Glutamatergic neuron (in vitro differentiated cells): ENCODE data around the gene ITPR1. TPM values are rescaled to one million over a fixed set of nuclear protein-coding genes. Genes with fewer than 3 reads are reported as not detected.

Source experiments
- DNase-seq: peaks from one replicate; pipeline ENCODE4 v3.0.0; 2022
- H3K27ac Mint-ChIP-seq: one replicate; pipeline ENCODE4 v1.8.0; 2020; ENCODE audit warnings: mild to moderate bottlenecking, mixed read lengths, inconsistent platforms; ENCODE audit not compliant: unreplicated experiment
- H3K27me3 Mint-ChIP-seq: one replicate; pipeline ENCODE4 v1.8.0; 2020; ENCODE audit warnings: mild to moderate bottlenecking, moderate library complexity, mixed read lengths, inconsistent platforms; ENCODE audit not compliant: unreplicated experiment
- H3K36me3 Mint-ChIP-seq: one replicate; pipeline ENCODE4 v1.8.0; 2020; ENCODE audit warnings: mild to moderate bottlenecking, mixed read lengths, inconsistent platforms; ENCODE audit not compliant: unreplicated experiment
- H3K4me1 Mint-ChIP-seq: one replicate; pipeline ENCODE4 v1.8.0; 2020; ENCODE audit warnings: mild to moderate bottlenecking, low read depth, mixed read lengths, inconsistent platforms; ENCODE audit not compliant: unreplicated experiment
- H3K4me3 Mint-ChIP-seq: one replicate; pipeline ENCODE4 v1.8.0; 2020; ENCODE audit warnings: mild to moderate bottlenecking, mixed read lengths, inconsistent platforms; ENCODE audit not compliant: unreplicated experiment
- H3K9me3 Mint-ChIP-seq: one replicate; pipeline ENCODE4 v1.8.0; 2020; ENCODE audit warnings: mild to moderate bottlenecking, moderate library complexity, mixed read lengths, inconsistent platforms; ENCODE audit not compliant: unreplicated experiment
- total RNA-seq: library from RNA; stranded (reverse); fragmentation: NEBNext Ultra II Directional; extraction: Animal tissue kit (Norgen Biotek cat#: 25700); gene quantifications from one replicate; pipeline ENCODE4 v1.2.1, GENCODE V29; 2021; ENCODE audit not compliant: unreplicated experiment
- TF ChIP-seq, protein P1 (sequence below): fragments of 200-600 bp; sonication (generic); IDR thresholded peaks from one replicate; pipeline ENCODE4 v1.5.0; 2021; ENCODE audit not compliant: partially characterized antibody, unreplicated experiment

ITPR1 gene
- total RNA-seq, 1 donor from 2014 or later: 6.9 TPM

DNA sequence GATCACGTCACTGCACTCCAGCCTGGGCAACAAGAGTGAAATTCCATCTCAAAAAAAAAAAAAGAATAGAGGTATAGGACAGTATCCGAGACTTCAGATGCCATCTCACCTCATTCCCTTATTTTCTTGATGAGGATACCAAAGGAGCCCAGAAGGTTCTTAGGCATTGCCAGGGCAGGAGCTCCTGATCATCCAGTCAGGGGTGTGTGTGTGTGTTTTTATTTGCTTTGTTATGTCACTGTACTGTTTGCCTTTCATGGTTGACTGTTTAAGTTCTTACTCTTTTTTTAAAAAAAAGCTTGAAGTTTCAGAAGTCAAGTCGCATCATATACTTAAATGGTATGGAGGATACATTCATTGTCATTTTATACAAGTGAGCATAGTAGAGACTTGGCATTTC lies 346.1 kb downstream of the ITPR1 start:
- no peak overlapping the region for H3K27ac Mint-ChIP-seq
- no peak for DNase-seq
- H3K36me3 Mint-ChIP-seq: no peaks in the 10 kb centered on the region
- TF ChIP-seq, protein P1, sequence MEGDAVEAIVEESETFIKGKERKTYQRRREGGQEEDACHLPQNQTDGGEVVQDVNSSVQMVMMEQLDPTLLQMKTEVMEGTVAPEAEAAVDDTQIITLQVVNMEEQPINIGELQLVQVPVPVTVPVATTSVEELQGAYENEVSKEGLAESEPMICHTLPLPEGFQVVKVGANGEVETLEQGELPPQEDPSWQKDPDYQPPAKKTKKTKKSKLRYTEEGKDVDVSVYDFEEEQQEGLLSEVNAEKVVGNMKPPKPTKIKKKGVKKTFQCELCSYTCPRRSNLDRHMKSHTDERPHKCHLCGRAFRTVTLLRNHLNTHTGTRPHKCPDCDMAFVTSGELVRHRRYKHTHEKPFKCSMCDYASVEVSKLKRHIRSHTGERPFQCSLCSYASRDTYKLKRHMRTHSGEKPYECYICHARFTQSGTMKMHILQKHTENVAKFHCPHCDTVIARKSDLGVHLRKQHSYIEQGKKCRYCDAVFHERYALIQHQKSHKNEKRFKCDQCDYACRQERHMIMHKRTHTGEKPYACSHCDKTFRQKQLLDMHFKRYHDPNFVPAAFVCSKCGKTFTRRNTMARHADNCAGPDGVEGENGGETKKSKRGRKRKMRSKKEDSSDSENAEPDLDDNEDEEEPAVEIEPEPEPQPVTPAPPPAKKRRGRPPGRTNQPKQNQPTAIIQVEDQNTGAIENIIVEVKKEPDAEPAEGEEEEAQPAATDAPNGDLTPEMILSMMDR: no peak
- H3K27me3 Mint-ChIP-seq: peaks cover 4% of the 10 kb centered on the region
- no peak overlapping the region for H3K4me3 Mint-ChIP-seq
- peaks cover 2% of the 10 kb centered on the region for H3K4me1 Mint-ChIP-seq
- no peaks in the 10 kb centered on the region for H3K9me3 Mint-ChIP-seq

DNA sequence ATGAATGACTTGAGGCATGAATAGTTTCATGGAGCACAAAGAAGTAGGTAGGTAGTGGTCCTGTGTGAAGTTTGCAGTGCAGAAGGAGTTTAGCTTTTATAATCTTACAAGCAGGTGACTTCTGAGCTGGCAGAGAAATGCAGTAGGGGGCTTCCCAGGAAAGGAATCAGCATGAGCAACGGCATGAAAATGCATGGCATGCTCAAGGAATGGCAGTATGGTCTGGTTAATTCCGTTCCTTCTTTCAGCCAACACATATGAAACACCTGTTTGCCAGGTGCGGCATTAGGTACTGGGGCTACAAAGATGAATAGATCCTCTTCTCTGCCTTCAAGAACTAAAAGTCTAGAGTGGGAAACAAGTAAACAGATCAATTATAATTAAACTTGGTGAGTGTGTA lies 348.1 kb downstream of the ITPR1 start:
- peaks cover 2% of the 10 kb centered on the region for H3K27me3 Mint-ChIP-seq
- no peak for DNase-seq
- H3K27ac Mint-ChIP-seq: no peak overlapping the region
- no peaks in the 10 kb centered on the region for H3K4me1 Mint-ChIP-seq
- no peak overlapping the region for H3K4me3 Mint-ChIP-seq
- no peaks in the 10 kb centered on the region for H3K9me3 Mint-ChIP-seq
- TF ChIP-seq, protein P1: no peak
- H3K36me3 Mint-ChIP-seq: no peaks in the 10 kb centered on the region

DNA sequence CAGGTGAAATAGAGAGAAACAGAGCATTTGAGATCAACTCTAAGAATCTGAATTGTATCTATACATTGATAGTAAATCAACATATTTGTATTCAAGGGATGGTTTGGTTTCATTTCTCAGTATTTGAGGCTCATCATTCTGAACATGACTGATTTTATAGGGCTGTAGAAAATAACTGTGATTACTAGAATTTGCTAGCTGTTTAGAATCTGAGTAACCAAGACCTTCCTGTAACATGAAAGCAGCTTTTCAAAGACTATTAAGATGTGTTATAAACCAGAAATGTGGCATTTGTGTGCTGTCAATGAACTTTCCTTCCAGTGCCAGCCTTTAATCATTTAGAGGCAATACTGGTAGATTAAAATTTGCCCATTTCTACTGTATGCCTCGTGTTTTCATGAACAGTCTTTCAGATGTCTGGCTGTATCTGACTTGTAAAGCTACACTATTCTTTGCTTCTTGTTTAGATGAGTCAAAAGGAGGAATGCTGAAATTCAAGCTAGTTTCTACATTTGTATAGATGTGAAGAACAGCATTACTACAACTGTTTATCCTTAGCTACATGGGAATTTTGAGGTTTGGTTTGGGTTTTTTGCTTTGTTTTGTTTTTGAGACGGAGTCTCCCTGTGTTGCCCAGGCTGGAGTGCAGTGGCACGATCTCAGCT lies 348.8 kb downstream of the ITPR1 start:
- Mint-ChIP-seq H3K9me3 (no peaks in the 10 kb centered on the region), H3K4me1 (no peaks in the 10 kb centered on the region), H3K27ac (no peak overlapping the region), H3K27me3 (peaks cover 2% of the 10 kb centered on the region), H3K4me3 (no peak overlapping the region), H3K36me3 (no peaks in the 10 kb centered on the region)
- TF ChIP-seq, protein P1: no peak
- DNase-seq: no peak

DNA sequence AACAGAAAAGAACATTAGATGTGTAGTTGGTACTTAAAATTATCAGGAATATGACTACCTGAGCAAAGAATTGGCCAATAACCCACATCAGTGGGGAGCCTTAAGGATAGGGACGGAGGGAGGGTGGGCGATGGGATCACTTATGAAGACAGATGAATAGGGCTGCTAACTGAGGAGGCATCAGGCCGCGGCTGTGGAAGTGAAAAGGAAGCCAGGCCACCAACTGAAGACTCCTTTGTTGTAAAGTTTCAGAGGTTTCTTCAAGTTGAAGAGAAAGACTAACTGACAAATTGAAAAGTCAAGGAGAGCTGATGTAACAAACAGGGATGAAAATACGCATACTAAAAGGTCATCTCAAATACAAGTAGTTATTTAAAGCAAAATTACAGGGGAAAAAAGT lies 350.5 kb downstream of the ITPR1 start:
- TF ChIP-seq, protein P1: no peak
- no peak for DNase-seq
- Mint-ChIP-seq H3K9me3 (no peaks in the 10 kb centered on the region), H3K4me3 (no peak overlapping the region), H3K4me1 (peaks cover 4% of the 10 kb centered on the region), H3K36me3 (no peaks in the 10 kb centered on the region), H3K27ac (no peak overlapping the region), H3K27me3 (peaks cover 2% of the 10 kb centered on the region)

DNA sequence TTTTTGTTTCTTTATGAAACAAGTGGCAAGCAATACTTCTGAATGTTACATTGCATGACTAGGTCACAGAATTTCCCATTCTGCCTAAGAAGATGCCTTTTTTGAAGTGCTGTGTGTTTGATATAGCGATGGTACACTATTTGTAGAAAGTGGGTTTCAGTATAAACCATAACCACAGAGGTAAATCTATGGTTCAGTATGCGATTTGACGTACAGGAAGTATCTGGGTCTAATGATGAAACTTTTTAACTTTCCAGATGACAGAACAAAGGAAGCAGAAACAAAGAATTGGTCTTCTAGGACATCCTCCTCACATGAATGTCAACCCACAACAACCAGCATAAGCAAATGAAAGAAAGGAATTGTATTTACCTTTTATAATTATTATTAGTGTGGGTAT lies 352.7 kb downstream of the ITPR1 start:
- H3K27me3 Mint-ChIP-seq: peaks cover 2% of the 10 kb centered on the region
- no peaks in the 10 kb centered on the region for H3K9me3 Mint-ChIP-seq
- DNase-seq: no peak
- TF ChIP-seq, protein P1: no peak
- no peak overlapping the region for H3K4me3 Mint-ChIP-seq
- H3K4me1 Mint-ChIP-seq: peaks cover 4% of the 10 kb centered on the region
- H3K36me3 Mint-ChIP-seq: no peaks in the 10 kb centered on the region
- H3K27ac Mint-ChIP-seq: no peak overlapping the region
